HepG2 (cell line): ENCODE data around the gene COA1. TPM values are rescaled to one million over a fixed set of nuclear protein-coding genes. Genes with fewer than 3 reads are reported as not detected.

Experiments
- ATAC-seq: fragments of 200-7000 bp; cut with Tn5 transposase; 3 replicates; pipeline ENCODE4 v1.9.1; 2020; ENCODE audit warnings: mild to moderate bottlenecking, moderate library complexity
- BruUV-seq: library from RNA; stranded (reverse); fragments of 400-500 nt; replicated peaks from 2 replicates; lab custom pipeline; 2021; lab: Mats Ljungman, UMichigan
- CTCF ChIA-PET: fragments of 300-600 bp; formaldehyde crosslinking; extraction: SDS; loops from one replicate; lab custom pipeline; 2021; ENCODE audit warnings: low total read pairs, inconsistent platforms, low intra/inter-chr PET ratio; lab: Yijun Ruan, JAX
- POLR2A ChIA-PET: fragments of 350-600 bp; sonication (Branson Sonifier 250); formaldehyde crosslinking; loops from one replicate; lab custom pipeline; 2020; ENCODE audit warnings: antibody characterized with exemption, inconsistent platforms; lab: Yijun Ruan, JAX
- DNase-seq: peaks from one replicate; pipeline ENCODE4 v3.0.0-alpha.2; 2015; ENCODE audit warnings: low spot score
- FAIRE-seq: peaks from 3 replicates; lab custom pipeline; 2011; peaks lifted over from hg19 to GRCh38; lab: Jason Lieb, UNC
- H2AFZ ChIP-seq: one replicate; pipeline ENCODE4 v1.6.1; 2011; ENCODE audit warnings: low read length, inconsistent platforms
- H3K27ac ChIP-seq: fragments of 300-600 bp; 3 replicates; pipeline ENCODE4 v1.8.0; 2011; ENCODE audit warnings: mixed run types, mild to moderate bottlenecking, mixed read lengths, low read length, inconsistent platforms; ENCODE audit not compliant: insufficient read depth; ENCODE audit errors: extremely low read length
- H3K27me3 ChIP-seq, 2 experiments: fragments of 200-600 bp in 1 of 2; 2 replicates in 1 of 2; 3 replicates in 1 of 2; pipeline versions ENCODE4 v1.6.0 to v1.8.0; 2011; ENCODE audit warnings: low read length in 2 of 2, mild to moderate bottlenecking in 2 of 2, moderate library complexity in 2 of 2, inconsistent platforms in 1 of 2; ENCODE audit not compliant: insufficient read depth in 2 of 2, control insufficient read depth in 1 of 2
- H3K36me3 ChIP-seq, 2 experiments: fragments of 200-600 bp in 1 of 2; replicated peaks in 1 of 2; 2 replicates in 1 of 2; 3 replicates in 1 of 2; pipeline versions ENCODE4 v1.5.1 to v1.8.0; 2011; ENCODE audit warnings: low read length in 2 of 2, inconsistent platforms in 1 of 2; ENCODE audit not compliant: insufficient read depth in 2 of 2, control insufficient read depth in 1 of 2
- H3K4me1 ChIP-seq: 2 replicates; pipeline ENCODE4 v1.5.1; 2012; ENCODE audit warnings: low read length, inconsistent platforms; ENCODE audit not compliant: insufficient read depth
- H3K4me2 ChIP-seq: 2 replicates; pipeline ENCODE4 v1.6.0; 2011; ENCODE audit warnings: low read depth, low read length, inconsistent platforms
- H3K4me3 ChIP-seq, 3 experiments: fragments of 200-600 bp in 1 of 3; sonication (generic), shearing (Covaris generic) in 1 of 3; replicated peaks in 1 of 3; 2 replicates each; pipeline ENCODE4 v1.5.1; 2011 to 2016; ENCODE audit warnings: low read length in 3 of 3, inconsistent platforms in 2 of 3, low read depth in 2 of 3, mild to moderate bottlenecking in 2 of 3, control low read depth in 1 of 3, mixed read lengths in 1 of 3; ENCODE audit not compliant: insufficient read depth in 1 of 3
- H3K79me2 ChIP-seq: one replicate; pipeline ENCODE4 v1.6.1; 2011; ENCODE audit warnings: low read length, inconsistent platforms; ENCODE audit not compliant: insufficient read depth
- H3K9ac ChIP-seq: 2 replicates; pipeline ENCODE4 v1.6.0; 2011; ENCODE audit warnings: mild to moderate bottlenecking, low read depth, low read length, inconsistent platforms; ENCODE audit not compliant: insufficient read depth
- H3K9me3 ChIP-seq: 2 replicates; pipeline ENCODE4 v1.5.1; 2012; ENCODE audit warnings: mild to moderate bottlenecking, low read length
- H4K20me1 ChIP-seq: 2 replicates; pipeline ENCODE4 v1.6.0; 2011; ENCODE audit warnings: inconsistent platforms, mild to moderate bottlenecking, low read length, moderate library complexity; ENCODE audit not compliant: insufficient read depth
- FOSL2 ChIP-seq: sonication (generic); formaldehyde crosslinking; IDR thresholded peaks from 2 replicates; pipeline ENCODE4 v1.4.0; 2020; ENCODE audit warnings: missing genetic modification reagents
- KDM5A ChIP-seq: fragments of 200-600 bp; sonication (generic); IDR thresholded peaks from 2 replicates; pipeline ENCODE4 v1.7.0; 2018; ENCODE audit warnings: antibody characterized with exemption, mild to moderate bottlenecking, low read length, borderline replicate concordance
- ZIK1 ChIP-seq: sonication (generic); formaldehyde crosslinking; IDR thresholded peaks from 2 replicates; pipeline ENCODE4 v1.5.0; 2020; ENCODE audit warnings: mild to moderate bottlenecking, low read depth, missing genetic modification reagents, borderline replicate concordance
- ZNF878 ChIP-seq: sonication (generic); formaldehyde crosslinking; IDR thresholded peaks from 2 replicates; pipeline ENCODE4 v1.8.1; 2023; ENCODE audit warnings: mild to moderate bottlenecking, missing genetic modification reagents, moderate library complexity
- ZSCAN5A ChIP-seq: sonication (generic); formaldehyde crosslinking; IDR thresholded peaks from 2 replicates; pipeline ENCODE4 v1.8.0; 2022; ENCODE audit warnings: mild to moderate bottlenecking, missing genetic modification reagents, borderline replicate concordance
- WGBS: methylation state at CpG from one replicate; pipeline ENCODE4 v1.1.6; 2017; ENCODE audit warnings: low lambda C conversion rate; 5-methylcytosine and 5-hydroxymethylcytosine counted together
- in situ Hi-C: cut with HindIII; loops from 2 replicates; pipeline ENCODE4 v1.10.0; 2017; ENCODE audit warnings: low pct_unique_long_range_greater_than_20kb; ENCODE audit not compliant: extremely low pct_ligation_motif_present
- intact Hi-C: fragments of 100-400 bp; cut with micrococcal nuclease; formaldehyde crosslinking; loops from one replicate; pipeline ENCODE4 v1.10.0; 2022; ENCODE audit not compliant: unreplicated experiment
- polyA plus RNA-seq, 8 experiments: library from polyadenylated mRNA; depleted of rRNA in 3 of 8; stranded (reverse) in 7 of 8; unstranded in 1 of 8; fragments of >200 nt; fragmentation: Illumina TruSeq in 4 of 8; extraction: Trizol in 4 of 8; gene quantifications; 2 replicates each; pipeline versions ENCODE4 v1.2.1 to v1.2.3, GENCODE V29; 2011 to 2016; ENCODE audit warnings: low read depth in 4 of 8, missing spikeins in 1 of 8, mixed read lengths in 1 of 8; ENCODE audit not compliant: insufficient read depth in 1 of 8
- total RNA-seq, 5 experiments: library from RNA; depleted of rRNA; stranded (reverse); fragments of >200 nt; fragmentation: Illumina TruSeq; extraction: Trizol; gene quantifications; 2 replicates each; pipeline ENCODE4 v1.2.3, GENCODE V29; 2016; ENCODE audit warnings: low read depth in 1 of 5
- TF ChIP-seq, protein P1 (sequence below): sonication (generic); formaldehyde crosslinking; IDR thresholded peaks from one replicate; pipeline ENCODE4 v1.5.1; 2020; ENCODE audit warnings: mild to moderate bottlenecking, missing genetic modification reagents; ENCODE audit errors: not compliant biosample characterization

COA1 gene
- total and polyA plus RNA-seq, 2 of the 13 experiments (the other 11 are each of a cell fraction or from before 2014, with no cell fraction given), result 33.2 to 65.7 TPM

DNA sequence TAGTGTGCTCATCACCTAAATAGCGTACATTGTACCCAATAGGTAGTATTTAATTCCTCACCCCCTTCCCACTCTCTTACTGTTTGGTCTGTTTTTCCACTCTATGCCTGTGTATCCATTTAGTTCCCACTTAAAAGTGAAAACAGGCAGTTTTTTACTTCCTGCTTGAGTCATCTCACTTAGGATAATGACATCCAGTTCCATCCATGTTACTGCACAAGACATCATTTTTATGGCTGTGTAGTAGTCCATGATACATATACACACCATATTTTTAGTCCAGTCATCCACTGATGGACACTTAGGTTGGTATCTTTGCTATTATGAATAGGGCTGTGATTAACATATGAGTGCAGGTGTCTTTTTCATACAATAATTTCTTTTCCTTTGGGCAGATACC, 136.3 kb downstream of the COA1 start:
- no peak overlapping the region for H3K27ac ChIP-seq
- no peak overlapping the region for H3K9ac ChIP-seq
- DNase-seq (no peak), ATAC-seq (no peak), FAIRE-seq (no peak)
- H2AFZ ChIP-seq, result no peak overlapping the region
- in situ Hi-C loops (no loop called here), intact Hi-C loops (no loop called here)
- BruUV-seq, result no TSS peak
- TF ChIP-seq ZNF878 (CRISPR knock-in tag), result no peak
- no peak for TF ChIP-seq KDM5A
- TF ChIP-seq, protein P1, sequence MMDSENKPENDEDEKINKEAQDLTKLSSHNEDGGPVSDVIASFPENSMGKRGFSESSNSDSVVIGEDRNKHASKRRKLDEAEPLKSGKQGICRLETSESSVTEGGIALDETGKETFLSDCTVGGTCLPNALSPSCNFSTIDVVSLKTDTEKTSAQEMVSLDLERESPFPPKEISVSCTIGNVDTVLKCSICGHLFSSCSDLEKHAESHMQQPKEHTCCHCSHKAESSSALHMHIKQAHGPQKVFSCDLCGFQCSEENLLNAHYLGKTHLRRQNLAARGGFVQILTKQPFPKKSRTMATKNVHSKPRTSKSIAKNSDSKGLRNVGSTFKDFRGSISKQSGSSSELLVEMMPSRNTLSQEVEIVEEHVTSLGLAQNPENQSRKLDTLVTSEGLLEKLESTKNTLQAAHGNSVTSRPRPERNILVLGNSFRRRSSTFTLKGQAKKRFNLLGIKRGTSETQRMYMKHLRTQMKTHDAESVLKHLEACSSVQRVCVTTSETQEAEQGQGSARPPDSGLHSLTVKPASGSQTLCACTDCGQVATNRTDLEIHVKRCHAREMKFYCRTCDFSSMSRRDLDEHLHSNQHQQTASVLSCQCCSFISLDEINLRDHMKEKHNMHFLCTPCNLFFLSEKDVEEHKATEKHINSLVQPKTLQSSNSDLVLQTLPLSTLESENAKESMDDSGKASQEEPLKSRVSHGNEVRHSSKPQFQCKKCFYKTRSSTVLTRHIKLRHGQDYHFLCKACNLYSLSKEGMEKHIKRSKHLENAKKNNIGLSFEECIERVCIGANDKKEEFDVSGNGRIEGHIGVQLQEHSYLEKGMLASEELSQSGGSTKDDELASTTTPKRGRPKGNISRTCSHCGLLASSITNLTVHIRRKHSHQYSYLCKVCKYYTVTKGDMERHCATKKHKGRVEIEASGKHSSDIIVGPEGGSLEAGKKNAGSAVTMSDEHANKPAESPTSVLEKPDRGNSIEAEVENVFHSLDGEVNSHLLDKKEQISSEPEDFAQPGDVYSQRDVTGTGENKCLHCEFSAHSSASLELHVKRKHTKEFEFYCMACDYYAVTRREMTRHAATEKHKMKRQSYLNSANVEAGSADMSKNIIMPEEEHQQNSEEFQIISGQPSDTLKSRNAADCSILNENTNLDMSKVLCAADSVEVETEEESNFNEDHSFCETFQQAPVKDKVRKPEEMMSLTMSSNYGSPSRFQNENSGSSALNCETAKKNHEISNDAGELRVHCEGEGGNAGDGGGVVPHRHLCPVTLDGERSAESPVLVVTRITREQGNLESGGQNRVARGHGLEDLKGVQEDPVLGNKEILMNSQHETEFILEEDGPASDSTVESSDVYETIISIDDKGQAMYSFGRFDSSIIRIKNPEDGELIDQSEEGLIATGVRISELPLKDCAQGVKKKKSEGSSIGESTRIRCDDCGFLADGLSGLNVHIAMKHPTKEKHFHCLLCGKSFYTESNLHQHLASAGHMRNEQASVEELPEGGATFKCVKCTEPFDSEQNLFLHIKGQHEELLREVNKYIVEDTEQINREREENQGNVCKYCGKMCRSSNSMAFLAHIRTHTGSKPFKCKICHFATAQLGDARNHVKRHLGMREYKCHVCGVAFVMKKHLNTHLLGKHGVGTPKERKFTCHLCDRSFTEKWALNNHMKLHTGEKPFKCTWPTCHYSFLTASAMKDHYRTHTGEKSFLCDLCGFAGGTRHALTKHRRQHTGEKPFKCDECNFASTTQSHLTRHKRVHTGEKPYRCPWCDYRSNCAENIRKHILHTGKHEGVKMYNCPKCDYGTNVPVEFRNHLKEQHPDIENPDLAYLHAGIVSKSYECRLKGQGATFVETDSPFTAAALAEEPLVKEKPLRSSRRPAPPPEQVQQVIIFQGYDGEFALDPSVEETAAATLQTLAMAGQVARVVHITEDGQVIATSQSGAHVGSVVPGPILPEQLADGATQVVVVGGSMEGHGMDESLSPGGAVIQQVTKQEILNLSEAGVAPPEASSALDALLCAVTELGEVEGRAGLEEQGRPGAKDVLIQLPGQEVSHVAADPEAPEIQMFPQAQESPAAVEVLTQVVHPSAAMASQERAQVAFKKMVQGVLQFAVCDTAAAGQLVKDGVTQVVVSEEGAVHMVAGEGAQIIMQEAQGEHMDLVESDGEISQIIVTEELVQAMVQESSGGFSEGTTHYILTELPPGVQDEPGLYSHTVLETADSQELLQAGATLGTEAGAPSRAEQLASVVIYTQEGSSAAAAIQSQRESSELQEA, result no peak
- TF ChIP-seq FOSL2 (CRISPR knock-in tag), result no peak
- no peak for TF ChIP-seq ZSCAN5A (CRISPR knock-in tag)
- TF ChIP-seq ZIK1 (CRISPR knock-in tag), result no peak
- ChIA-PET CTCF (no interaction called here), POLR2A (interaction anchor here (0.6 to 0.9 kb wide), 3 partner anchors 10 to 277 kb away, joined by 3 to 7 read pairs (median 4); partner anchors contain the start of genes MRPS24 and STK17A)
- 92% methylated on average over 1 of the region's 1 CpG for WGBS
- peaks cover 38% of the 10 kb centered on the region for H4K20me1 ChIP-seq
- peaks cover 3 to 18% of the 10 kb centered on the region in 2 experiments; a peak in 4 of 5 replicates for H3K36me3 ChIP-seq
- H3K79me2 ChIP-seq, result peaks cover 76% of the 10 kb centered on the region
- H3K27me3 ChIP-seq, result no peaks in the 10 kb centered on the region
- no peak overlapping the region for H3K4me3 ChIP-seq
- H3K4me1 ChIP-seq, result peaks cover 62% of the 10 kb centered on the region
- no peak overlapping the region for H3K4me2 ChIP-seq
- H3K9me3 ChIP-seq, result no peaks in the 10 kb centered on the region
